ENCODE measurements around the gene TMA7B. TPM values are rescaled to one million over a fixed set of nuclear protein-coding genes. Genes with fewer than 3 reads are reported as not detected.

Gene TMA7B
- total RNA-seq, 1 donor = not detected

GRCh38 chr22:39946126-39946502 is 14.1 kb upstream of the TMA7B start:
- DNase-seq (ENCODE audit: insufficient read length, low spot score, missing footprints) = no peak

DNA sequence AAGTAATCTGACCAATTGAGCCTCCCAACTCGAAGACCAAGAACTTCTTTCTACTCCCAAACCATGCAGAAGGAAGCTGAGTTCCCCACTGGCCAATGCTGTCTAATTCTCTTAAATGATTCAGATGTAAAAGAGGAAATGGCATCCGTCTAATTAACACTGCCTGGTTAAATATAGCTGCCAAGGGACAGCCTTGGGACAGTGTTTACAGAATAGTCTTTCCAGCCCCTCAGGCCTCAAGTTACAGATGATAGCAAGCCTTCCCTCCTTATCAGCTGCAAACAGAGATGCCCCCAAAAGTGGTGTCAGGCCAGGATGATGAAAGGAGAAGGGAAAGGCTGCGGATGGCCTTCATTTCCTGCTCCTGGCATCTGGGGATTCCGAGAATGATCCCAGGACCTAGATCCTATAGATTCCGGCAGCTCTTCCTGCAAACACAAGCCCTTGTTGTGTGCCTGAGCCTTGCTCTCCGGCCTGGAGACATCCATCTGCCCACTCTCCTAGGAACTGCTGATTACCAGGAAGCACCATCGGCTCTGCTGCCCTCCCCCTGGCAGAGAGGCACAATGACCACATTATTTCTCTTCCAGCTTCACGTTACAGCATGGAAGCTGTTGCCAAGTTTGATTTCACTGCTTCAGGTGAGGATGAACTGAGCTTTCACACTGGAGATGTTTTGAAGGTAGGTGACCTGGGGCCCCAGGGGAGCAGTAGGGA is 13.5 kb upstream of the TMA7B start:
- TF ChIP-seq, protein P1, sequence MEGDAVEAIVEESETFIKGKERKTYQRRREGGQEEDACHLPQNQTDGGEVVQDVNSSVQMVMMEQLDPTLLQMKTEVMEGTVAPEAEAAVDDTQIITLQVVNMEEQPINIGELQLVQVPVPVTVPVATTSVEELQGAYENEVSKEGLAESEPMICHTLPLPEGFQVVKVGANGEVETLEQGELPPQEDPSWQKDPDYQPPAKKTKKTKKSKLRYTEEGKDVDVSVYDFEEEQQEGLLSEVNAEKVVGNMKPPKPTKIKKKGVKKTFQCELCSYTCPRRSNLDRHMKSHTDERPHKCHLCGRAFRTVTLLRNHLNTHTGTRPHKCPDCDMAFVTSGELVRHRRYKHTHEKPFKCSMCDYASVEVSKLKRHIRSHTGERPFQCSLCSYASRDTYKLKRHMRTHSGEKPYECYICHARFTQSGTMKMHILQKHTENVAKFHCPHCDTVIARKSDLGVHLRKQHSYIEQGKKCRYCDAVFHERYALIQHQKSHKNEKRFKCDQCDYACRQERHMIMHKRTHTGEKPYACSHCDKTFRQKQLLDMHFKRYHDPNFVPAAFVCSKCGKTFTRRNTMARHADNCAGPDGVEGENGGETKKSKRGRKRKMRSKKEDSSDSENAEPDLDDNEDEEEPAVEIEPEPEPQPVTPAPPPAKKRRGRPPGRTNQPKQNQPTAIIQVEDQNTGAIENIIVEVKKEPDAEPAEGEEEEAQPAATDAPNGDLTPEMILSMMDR (IDR thresholded peaks at IDR 0.05; ENCODE audit: extremely low read depth, low read depth, low read length) = no peak
- Histone ChIP-seq H2AFZ (ENCODE audit: low read length) (no peak overlapping the region), H4K20me1 (ENCODE audit: insufficient read depth, low read length) (no peaks in the 10 kb centered on the region), H3K27ac (ENCODE audit: low read depth, low read length) (no peak overlapping the region), H3K9me3 (ENCODE audit: low read depth, low read length) (no peaks in the 10 kb centered on the region), H3K79me2 (ENCODE audit: insufficient read depth, low read length) (no peaks in the 10 kb centered on the region), H3K4me1 (ENCODE audit: insufficient read depth, low read length) (no peaks in the 10 kb centered on the region), H3K4me2 (ENCODE audit: insufficient read depth, low read length) (no peak overlapping the region), H3K4me3 (ENCODE audit: insufficient read depth, low read length) (no peak overlapping the region), H3K36me3 (ENCODE audit: insufficient read depth, low read length) (no peaks in the 10 kb centered on the region), H3K27me3 (ENCODE audit: insufficient read depth, low read length) (peaks cover 10% of the 10 kb centered on the region)
- no peak for DNase-seq (ENCODE audit: insufficient read length, low spot score, missing footprints)

More at GRCh38 chr22:39946126-39946502, 14.1 kb upstream of the TMA7B start:
- Histone ChIP-seq H3K36me3 (ENCODE audit: insufficient read depth, low read length) (no peaks in the 10 kb centered on the region), H3K79me2 (ENCODE audit: insufficient read depth, low read length) (no peaks in the 10 kb centered on the region), H3K27me3 (ENCODE audit: insufficient read depth, low read length) (peaks cover 10% of the 10 kb centered on the region), H3K4me2 (ENCODE audit: insufficient read depth, low read length) (no peak overlapping the region), H2AFZ (ENCODE audit: low read length) (no peak overlapping the region), H3K4me3 (ENCODE audit: insufficient read depth, low read length) (no peak overlapping the region), H3K4me1 (ENCODE audit: insufficient read depth, low read length) (no peaks in the 10 kb centered on the region), H4K20me1 (ENCODE audit: insufficient read depth, low read length) (no peaks in the 10 kb centered on the region), H3K27ac (ENCODE audit: low read depth, low read length) (no peak overlapping the region), H3K9me3 (ENCODE audit: low read depth, low read length) (no peaks in the 10 kb centered on the region)
- TF ChIP-seq, protein P1 (IDR thresholded peaks at IDR 0.05; ENCODE audit: extremely low read depth, low read depth, low read length) = no peak

DNA sequence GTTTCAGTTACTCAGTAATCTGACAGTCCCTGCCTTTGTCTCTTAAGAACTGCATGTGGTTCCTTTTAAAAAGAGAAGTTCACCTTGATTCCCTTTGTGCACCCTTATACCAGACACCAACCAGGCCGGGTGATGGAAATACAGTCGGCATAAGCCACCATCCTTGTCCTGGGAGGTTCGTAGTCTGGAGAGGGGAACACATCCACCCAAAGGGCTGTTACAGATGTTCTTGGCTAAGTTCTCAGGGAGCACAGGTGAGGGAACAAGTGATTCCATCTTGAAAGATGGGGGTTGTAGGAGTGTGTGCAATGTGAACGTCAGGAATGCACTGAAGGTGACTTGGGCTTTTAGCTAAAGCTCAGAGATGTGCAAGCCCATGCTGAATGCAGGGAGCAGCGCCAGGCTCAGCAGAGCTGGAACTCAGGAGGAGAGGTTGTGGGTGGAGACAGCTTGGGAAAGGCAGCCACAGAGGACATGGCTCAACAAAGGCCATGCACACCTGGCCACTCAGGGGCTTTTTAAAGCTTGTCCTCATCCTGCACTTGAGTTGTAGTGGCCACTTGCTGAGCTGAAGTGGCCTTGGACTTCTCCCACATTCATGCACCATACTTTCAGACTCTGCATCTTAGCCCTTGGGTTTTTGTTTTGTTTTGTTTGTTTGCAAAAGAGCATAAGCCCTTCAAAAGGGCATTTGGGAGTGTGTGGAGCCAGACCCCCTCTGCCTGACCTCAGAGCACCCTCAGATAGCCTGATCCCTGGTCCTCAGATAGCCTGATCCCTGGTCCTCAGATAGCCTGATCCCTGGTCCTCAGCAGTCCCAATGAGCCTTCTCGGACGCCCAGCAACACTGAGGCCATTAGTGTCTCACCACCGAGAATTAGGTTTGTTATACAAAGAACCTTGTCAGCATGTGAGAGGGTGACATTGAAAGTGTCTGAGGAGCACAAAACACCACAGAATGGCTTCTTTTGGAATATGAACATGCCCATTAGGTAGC is 12.7 kb upstream of the TMA7B start:
- Histone ChIP-seq H3K27me3 (ENCODE audit: insufficient read depth, low read length) (peaks cover 10% of the 10 kb centered on the region), H3K27ac (ENCODE audit: low read depth, low read length) (no peak overlapping the region), H4K20me1 (ENCODE audit: insufficient read depth, low read length) (no peaks in the 10 kb centered on the region), H2AFZ (ENCODE audit: low read length) (no peak overlapping the region), H3K4me2 (ENCODE audit: insufficient read depth, low read length) (no peak overlapping the region), H3K79me2 (ENCODE audit: insufficient read depth, low read length) (no peaks in the 10 kb centered on the region), H3K9me3 (ENCODE audit: low read depth, low read length) (no peaks in the 10 kb centered on the region), H3K36me3 (ENCODE audit: insufficient read depth, low read length) (no peaks in the 10 kb centered on the region), H3K4me1 (ENCODE audit: insufficient read depth, low read length) (no peaks in the 10 kb centered on the region), H3K4me3 (ENCODE audit: insufficient read depth, low read length) (no peak overlapping the region)
- no peak for DNase-seq (ENCODE audit: insufficient read length, low spot score, missing footprints)
- TF ChIP-seq, protein P1 (IDR thresholded peaks at IDR 0.05; ENCODE audit: extremely low read depth, low read depth, low read length) = no peak

Data from osteoblast (primary cell).